OCI-LY1 (cell line): ENCODE results near the gene GNG7.

Experiments used
- H2AFZ ChIP-seq: fragments of 200-600 bp; sonication (generic), shearing (Covaris generic); 2 replicates; pipeline ENCODE4 v1.6.0; 2014; ENCODE audit warnings: antibody characterized with exemption, mild to moderate bottlenecking, low read length
- H3F3A ChIP-seq: fragments of 200-600 bp; sonication (generic), shearing (Covaris generic); 2 replicates; pipeline ENCODE4 v1.6.0; 2014; ENCODE audit warnings: mild to moderate bottlenecking, antibody characterized with exemption, low read length, moderate library complexity; ENCODE audit not compliant: insufficient read depth
- H3K27ac ChIP-seq: fragments of 200-600 bp; sonication (generic); 2 replicates; pipeline ENCODE4 v1.5.1; 2014; ENCODE audit warnings: low read length, mixed run types, mild to moderate bottlenecking, low read depth; ENCODE audit not compliant: poor library complexity, severe bottlenecking
- H3K27me3 ChIP-seq: fragments of 200-600 bp; sonication (generic); 2 replicates; pipeline ENCODE4 v1.6.0; 2014; ENCODE audit warnings: antibody characterized with exemption, mild to moderate bottlenecking, low read length, moderate library complexity; ENCODE audit not compliant: insufficient read depth
- H3K36me3 ChIP-seq: fragments of 200-600 bp; sonication (generic); 2 replicates; pipeline ENCODE4 v1.6.1; 2014; ENCODE audit warnings: mild to moderate bottlenecking, antibody characterized with exemption, low read length, moderate library complexity, mixed read lengths; ENCODE audit not compliant: insufficient read depth
- H3K4me1 ChIP-seq: fragments of 200-600 bp; sonication (generic); 2 replicates; pipeline ENCODE4 v1.5.1; 2014; ENCODE audit warnings: mild to moderate bottlenecking, low read length, moderate library complexity; ENCODE audit not compliant: insufficient read depth, severe bottlenecking
- H3K4me2 ChIP-seq: fragments of 200-600 bp; sonication (generic), shearing (Covaris generic); 2 replicates; pipeline ENCODE4 v1.6.1; 2014; ENCODE audit warnings: low read length
- H3K4me3 ChIP-seq: fragments of 200-600 bp; sonication (generic); 2 replicates; pipeline ENCODE4 v1.5.1; 2014; ENCODE audit warnings: low read length, low read depth, mild to moderate bottlenecking, mixed read lengths; ENCODE audit not compliant: poor library complexity, severe bottlenecking
- H3K79me2 ChIP-seq: fragments of 200-600 bp; shearing (Covaris generic); 2 replicates; pipeline ENCODE4 v1.6.1; 2016; ENCODE audit warnings: mixed run types, low read length, mixed read lengths; ENCODE audit not compliant: insufficient read depth
- H3K9ac ChIP-seq: fragments of 200-600 bp; sonication (generic), shearing (Covaris generic); 2 replicates; pipeline ENCODE4 v1.6.1; 2014; ENCODE audit warnings: mild to moderate bottlenecking, low read length, mixed read lengths
- H3K9me2 ChIP-seq: fragments of 200-600 bp; sonication (generic), shearing (Covaris generic); 2 replicates; pipeline ENCODE4 v1.6.1; 2014; ENCODE audit warnings: low read depth, mild to moderate bottlenecking, low read length, mixed read lengths
- H3K9me3 ChIP-seq: fragments of 200-600 bp; shearing (Covaris generic); 2 replicates; pipeline ENCODE4 v1.6.1; 2014; ENCODE audit warnings: low read length, mixed read lengths
- H4K20me1 ChIP-seq: fragments of 200-600 bp; sonication (generic), shearing (Covaris generic); 2 replicates; pipeline ENCODE4 v1.6.0; 2016; ENCODE audit warnings: mild to moderate bottlenecking, low read length; ENCODE audit not compliant: insufficient read depth
- EZH2 ChIP-seq: fragments of 200-600 bp; sonication (generic), shearing (Covaris generic); IDR thresholded peaks from 2 replicates; pipeline ENCODE4 v1.8.0; 2017; ENCODE audit warnings: borderline replicate concordance, mixed run types, mild to moderate bottlenecking, antibody characterized with exemption, low read length, moderate library complexity, mixed read lengths
- TF ChIP-seq, protein P1 (sequence below): fragments of 200-600 bp; sonication (generic), shearing (Covaris generic); IDR thresholded peaks from 2 replicates; pipeline ENCODE4 v1.5.1; 2017; ENCODE audit warnings: mild to moderate bottlenecking, antibody characterized with exemption, low read length, moderate library complexity, mixed read lengths

Gene GNG7

DNA sequence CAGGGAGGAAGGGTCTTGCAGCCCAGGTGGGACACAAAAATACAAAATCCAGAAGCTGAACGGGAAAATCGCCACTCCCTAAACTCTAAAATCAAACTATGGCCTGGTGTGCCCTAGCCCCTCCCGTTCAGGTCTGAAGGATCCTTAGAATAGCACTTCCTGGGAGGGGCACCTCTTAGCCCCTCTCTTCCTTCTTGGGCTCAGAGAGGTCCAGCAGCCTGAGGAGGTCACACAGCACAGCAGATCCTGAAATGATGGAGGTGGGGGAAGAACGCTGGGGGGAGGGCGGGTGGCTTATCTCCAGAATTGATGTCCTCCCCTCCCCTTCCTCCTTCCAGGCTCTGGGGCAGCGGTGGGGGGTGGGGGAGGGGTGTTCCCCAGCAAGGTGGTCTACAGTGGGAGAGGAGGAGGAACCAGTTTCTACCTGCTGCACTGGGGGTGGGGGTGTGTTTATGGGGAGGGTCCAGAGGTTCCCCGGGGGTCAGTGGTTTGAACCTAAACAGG is 16.8 kb upstream of the GNG7 start:
- Histone ChIP-seq H3K9me3 (peaks cover 4% of the 10 kb centered on the region), H4K20me1 (no peaks in the 10 kb centered on the region), H3K9me2 (no peaks in the 10 kb centered on the region), H3K4me3 (no peak overlapping the region), H3K4me1 (no peaks in the 10 kb centered on the region), H3K9ac (no peak overlapping the region), H3K4me2 (no peak overlapping the region), H3F3A (no peaks in the 10 kb centered on the region), H3K27ac (no peak overlapping the region), H2AFZ (no peak overlapping the region), H3K79me2 (no peaks in the 10 kb centered on the region), H3K27me3 (peaks cover 7% of the 10 kb centered on the region; the same call in 1 of the 2 replicates), H3K36me3 (no peaks in the 10 kb centered on the region; the same call in 1 of the 2 replicates)
- TF ChIP-seq, protein P1, sequence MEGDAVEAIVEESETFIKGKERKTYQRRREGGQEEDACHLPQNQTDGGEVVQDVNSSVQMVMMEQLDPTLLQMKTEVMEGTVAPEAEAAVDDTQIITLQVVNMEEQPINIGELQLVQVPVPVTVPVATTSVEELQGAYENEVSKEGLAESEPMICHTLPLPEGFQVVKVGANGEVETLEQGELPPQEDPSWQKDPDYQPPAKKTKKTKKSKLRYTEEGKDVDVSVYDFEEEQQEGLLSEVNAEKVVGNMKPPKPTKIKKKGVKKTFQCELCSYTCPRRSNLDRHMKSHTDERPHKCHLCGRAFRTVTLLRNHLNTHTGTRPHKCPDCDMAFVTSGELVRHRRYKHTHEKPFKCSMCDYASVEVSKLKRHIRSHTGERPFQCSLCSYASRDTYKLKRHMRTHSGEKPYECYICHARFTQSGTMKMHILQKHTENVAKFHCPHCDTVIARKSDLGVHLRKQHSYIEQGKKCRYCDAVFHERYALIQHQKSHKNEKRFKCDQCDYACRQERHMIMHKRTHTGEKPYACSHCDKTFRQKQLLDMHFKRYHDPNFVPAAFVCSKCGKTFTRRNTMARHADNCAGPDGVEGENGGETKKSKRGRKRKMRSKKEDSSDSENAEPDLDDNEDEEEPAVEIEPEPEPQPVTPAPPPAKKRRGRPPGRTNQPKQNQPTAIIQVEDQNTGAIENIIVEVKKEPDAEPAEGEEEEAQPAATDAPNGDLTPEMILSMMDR: no peak
- no peak for TF ChIP-seq EZH2

DNA sequence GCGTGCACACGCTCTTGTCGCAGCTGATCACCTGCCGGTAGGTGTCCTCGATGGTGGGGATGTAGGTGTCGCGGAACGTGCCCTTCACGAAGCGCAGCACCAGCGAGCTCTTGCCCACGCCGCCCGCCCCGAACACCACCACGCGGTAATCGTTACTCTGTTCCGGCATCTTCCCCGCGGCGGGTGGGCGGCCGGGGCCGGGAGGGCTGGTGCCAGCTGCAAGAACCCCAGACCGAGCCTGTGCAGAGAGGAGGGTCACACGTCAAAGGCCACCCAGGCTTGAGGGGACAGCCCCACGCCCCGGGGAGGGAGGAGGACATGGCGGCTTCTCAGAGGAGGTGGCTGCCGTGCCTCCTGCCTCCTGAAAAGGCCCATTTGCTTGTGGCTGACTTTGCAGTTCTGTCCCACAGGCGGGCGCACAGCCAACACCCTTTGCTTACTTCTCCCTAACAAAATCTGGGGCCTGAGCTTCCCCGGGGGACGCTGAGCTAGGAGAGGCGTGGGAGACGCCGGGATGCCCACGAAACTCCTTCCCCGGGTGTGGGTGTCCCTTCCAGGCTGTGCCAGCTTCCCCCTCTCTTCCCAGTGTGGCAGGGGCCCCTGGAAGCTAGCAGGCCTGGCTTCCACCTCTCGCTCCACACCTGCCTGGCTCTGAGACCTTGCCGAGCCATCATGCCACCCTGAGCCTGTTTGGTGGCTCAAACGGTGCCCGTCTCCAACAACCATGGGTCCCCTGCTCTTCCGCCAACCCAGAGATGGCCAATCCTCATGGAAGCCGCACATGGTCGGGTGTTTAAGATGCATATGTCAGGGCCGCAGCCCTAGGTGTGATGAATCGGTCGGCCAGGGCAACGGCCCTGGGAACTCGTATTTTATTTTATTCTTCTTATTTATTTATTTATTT is 15.4 kb upstream of the GNG7 start:
- Histone ChIP-seq H3K4me2 (no peak overlapping the region), H3F3A (no peaks in the 10 kb centered on the region), H3K9ac (no peak overlapping the region), H3K36me3 (no peaks in the 10 kb centered on the region; the same call in 1 of the 2 replicates), H3K27ac (no peak overlapping the region), H3K4me3 (no peak overlapping the region), H4K20me1 (no peaks in the 10 kb centered on the region), H3K9me2 (no peaks in the 10 kb centered on the region), H2AFZ (no peak overlapping the region), H3K4me1 (no peaks in the 10 kb centered on the region), H3K9me3 (peaks cover 4% of the 10 kb centered on the region), H3K27me3 (peaks cover 7% of the 10 kb centered on the region; the same call in 1 of the 2 replicates), H3K79me2 (no peaks in the 10 kb centered on the region)
- TF ChIP-seq, protein P1: no peak
- no peak for TF ChIP-seq EZH2

DNA sequence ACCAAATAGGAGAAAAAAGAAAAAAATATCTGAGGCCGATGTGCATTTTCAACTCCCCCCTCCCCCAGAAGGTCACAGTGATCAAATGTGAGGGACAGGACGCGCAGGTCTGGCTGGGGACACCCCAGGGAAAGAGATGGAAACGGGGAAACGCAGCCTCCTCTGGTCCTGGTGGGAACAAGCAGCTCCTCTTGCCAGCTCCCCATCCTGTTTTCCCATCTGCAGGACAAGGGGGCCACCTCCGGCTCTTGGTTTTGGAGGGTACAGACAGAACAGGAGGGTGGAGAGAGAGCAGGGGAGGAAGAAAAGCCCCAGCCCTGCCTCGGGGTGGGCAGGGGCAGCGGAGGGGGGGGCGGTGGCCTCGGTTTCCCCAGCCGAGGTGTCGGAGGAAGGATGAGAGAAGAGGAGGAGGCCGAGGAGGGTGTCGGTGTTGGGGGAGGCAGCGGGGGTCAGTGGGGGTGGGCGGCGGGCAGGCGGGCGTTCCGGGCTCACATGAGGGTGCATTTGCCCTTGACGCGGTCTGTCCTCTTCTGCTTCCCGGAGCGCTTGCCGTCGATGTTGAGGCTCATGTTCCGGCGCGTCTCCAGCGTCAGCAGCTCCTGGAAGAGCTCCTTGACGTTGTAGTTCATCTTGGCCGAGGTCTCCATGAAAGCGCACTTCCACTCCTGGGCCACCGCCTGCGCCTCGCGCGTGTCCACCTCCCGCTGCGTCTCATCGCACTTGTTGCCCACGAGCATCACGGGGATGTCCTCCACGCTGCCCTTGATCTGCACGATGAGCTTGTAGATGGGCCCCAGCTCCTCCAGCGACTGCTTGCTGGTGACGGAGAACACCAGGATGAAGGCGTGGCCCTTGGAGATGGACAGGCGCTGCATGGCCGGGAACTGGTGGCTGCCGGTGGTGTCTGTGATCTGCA is 14.5 kb upstream of the GNG7 start:
- Histone ChIP-seq H2AFZ (no peak overlapping the region), H3K4me2 (no peak overlapping the region), H3K4me3 (no peak overlapping the region), H4K20me1 (no peaks in the 10 kb centered on the region), H3K36me3 (no peaks in the 10 kb centered on the region; the same call in 1 of the 2 replicates), H3K79me2 (no peaks in the 10 kb centered on the region), H3K4me1 (no peaks in the 10 kb centered on the region), H3K9ac (no peak overlapping the region), H3K27me3 (peaks cover 7% of the 10 kb centered on the region; the same call in 1 of the 2 replicates), H3K27ac (no peak overlapping the region), H3K9me3 (peaks cover 4% of the 10 kb centered on the region), H3K9me2 (no peaks in the 10 kb centered on the region), H3F3A (no peaks in the 10 kb centered on the region)
- TF ChIP-seq EZH2: no peak
- TF ChIP-seq, protein P1: no peak
